SK-N-SH treated with all-trans-retinoic acid at 6 μM for 48 hours (cell line): Measurements from ENCODE around the gene ACOX3.

Experiments used
- ATAC-seq: fragments of 200-7000 bp; cut with Tn5 transposase; 3 replicates; pipeline ENCODE4 v1.9.1; 2020; ENCODE audit warnings: mild to moderate bottlenecking, moderate library complexity
- CREB5 ChIP-seq: fragments of 250-450 bp; sonication (Bioruptor Pico); IDR thresholded peaks from 2 replicates; pipeline ENCODE4 v1.5.1; 2020; ENCODE audit warnings: low read depth, mild to moderate bottlenecking, moderate library complexity
- CSDC2 ChIP-seq: fragments of 250-450 bp; sonication (Bioruptor Pico); IDR thresholded peaks from 2 replicates; pipeline ENCODE4 v1.5.0; 2020; ENCODE audit warnings: mild to moderate bottlenecking, moderate library complexity
- ESRRG ChIP-seq: fragments of 250-450 bp; sonication (Bioruptor Pico); IDR thresholded peaks from 2 replicates; pipeline ENCODE4 v1.6.1; 2021; ENCODE audit warnings: mild to moderate bottlenecking
- GLIS3 ChIP-seq: fragments of 250-450 bp; sonication (Bioruptor Pico); IDR thresholded peaks from 2 replicates; pipeline ENCODE4 v1.5.0; 2020; ENCODE audit warnings: mild to moderate bottlenecking, moderate library complexity
- ISL1 ChIP-seq: fragments of 250-450 bp; sonication (Bioruptor Pico); IDR thresholded peaks from 2 replicates; pipeline ENCODE4 v2.1.2; 2022; ENCODE audit warnings: mild to moderate bottlenecking, moderate library complexity
- OSR1 ChIP-seq: fragments of 250-450 bp; sonication (Bioruptor Pico); IDR thresholded peaks from 2 replicates; pipeline ENCODE4 v1.8.0; 2022; ENCODE audit warnings: moderate library complexity, mild to moderate bottlenecking, inconsistent platforms
- PPARA ChIP-seq: fragments of 250-450 bp; sonication (Bioruptor Pico); IDR thresholded peaks from 2 replicates; pipeline ENCODE4 v1.5.0; 2020; ENCODE audit warnings: mild to moderate bottlenecking, borderline replicate concordance
- RARB ChIP-seq: fragments of 250-450 bp; sonication (Bioruptor Pico); IDR thresholded peaks from 2 replicates; pipeline ENCODE4 v1.8.0; 2021; ENCODE audit warnings: mild to moderate bottlenecking, moderate library complexity
- TCF4 ChIP-seq: fragments of 250-450 bp; sonication (Bioruptor Pico); IDR thresholded peaks from 2 replicates; pipeline ENCODE4 v1.8.0; 2021; ENCODE audit warnings: mild to moderate bottlenecking, moderate library complexity, borderline replicate concordance
- TOX ChIP-seq: fragments of 250-450 bp; sonication (Bioruptor Pico); IDR thresholded peaks from 2 replicates; pipeline ENCODE4 v1.8.0; 2021; ENCODE audit warnings: mild to moderate bottlenecking, moderate library complexity, borderline replicate concordance
- ZC3H10 ChIP-seq: fragments of 250-450 bp; sonication (Bioruptor Pico); IDR thresholded peaks from 2 replicates; pipeline ENCODE4 v1.5.1; 2021; ENCODE audit warnings: mild to moderate bottlenecking, moderate library complexity
- ZFP3 ChIP-seq: fragments of 250-450 bp; sonication (Bioruptor Pico); IDR thresholded peaks from 2 replicates; pipeline ENCODE4 v1.5.0; 2020; ENCODE audit warnings: mild to moderate bottlenecking, moderate library complexity
- ZNF565 ChIP-seq: fragments of 450-650 bp; formaldehyde crosslinking; conservative IDR thresholded peaks from 2 replicates; pipeline ENCODE4 v1.5.0; 2020; ENCODE audit warnings: low read depth, mild to moderate bottlenecking, moderate library complexity
- ZNF70 ChIP-seq: fragments of 450-650 bp; formaldehyde crosslinking; IDR thresholded peaks from 2 replicates; pipeline ENCODE4 v1.5.0; 2020; ENCODE audit warnings: mild to moderate bottlenecking, moderate library complexity
- ZNF8 ChIP-seq: fragments of 450-650 bp; formaldehyde crosslinking; IDR thresholded peaks from 2 replicates; pipeline ENCODE4 v1.5.0; 2020; ENCODE audit warnings: mild to moderate bottlenecking, moderate library complexity
- TF ChIP-seq, protein P1 (sequence below): fragments of 250-450 bp; sonication (Bioruptor Pico); IDR thresholded peaks from 2 replicates; pipeline ENCODE4 v1.5.1; 2021; ENCODE audit warnings: mild to moderate bottlenecking, moderate library complexity
- TF ChIP-seq, protein P2 (sequence below): fragments of 250-450 bp; sonication (Bioruptor Pico); IDR thresholded peaks from 2 replicates; pipeline ENCODE4 v1.8.0; 2021; ENCODE audit warnings: low read depth, mild to moderate bottlenecking, moderate library complexity, borderline replicate concordance
- TF ChIP-seq, protein P3 (sequence below): fragments of 250-450 bp; sonication (Bioruptor Pico); IDR thresholded peaks from 2 replicates; pipeline ENCODE4 v1.8.0; 2020; ENCODE audit warnings: mild to moderate bottlenecking, moderate library complexity, borderline replicate concordance

ACOX3 gene

GRCh38 chr4:8330821-8331574 lies 109.5 kb downstream of the ACOX3 start (continued):
- no peak for TF ChIP-seq OSR1 (CRISPR knock-in tag)
- no peak for TF ChIP-seq TCF4 (CRISPR knock-in tag)
- no peak for TF ChIP-seq GLIS3 (CRISPR knock-in tag)
- TF ChIP-seq RARB (CRISPR knock-in tag): no peak
- TF ChIP-seq, protein P1, sequence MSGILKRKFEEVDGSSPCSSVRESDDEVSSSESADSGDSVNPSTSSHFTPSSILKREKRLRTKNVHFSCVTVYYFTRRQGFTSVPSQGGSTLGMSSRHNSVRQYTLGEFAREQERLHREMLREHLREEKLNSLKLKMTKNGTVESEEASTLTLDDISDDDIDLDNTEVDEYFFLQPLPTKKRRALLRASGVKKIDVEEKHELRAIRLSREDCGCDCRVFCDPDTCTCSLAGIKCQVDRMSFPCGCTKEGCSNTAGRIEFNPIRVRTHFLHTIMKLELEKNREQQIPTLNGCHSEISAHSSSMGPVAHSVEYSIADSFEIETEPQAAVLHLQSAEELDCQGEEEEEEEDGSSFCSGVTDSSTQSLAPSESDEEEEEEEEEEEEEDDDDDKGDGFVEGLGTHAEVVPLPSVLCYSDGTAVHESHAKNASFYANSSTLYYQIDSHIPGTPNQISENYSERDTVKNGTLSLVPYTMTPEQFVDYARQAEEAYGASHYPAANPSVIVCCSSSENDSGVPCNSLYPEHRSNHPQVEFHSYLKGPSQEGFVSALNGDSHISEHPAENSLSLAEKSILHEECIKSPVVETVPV: no peak
- TF ChIP-seq ESRRG (CRISPR knock-in tag): no peak
- no peak for TF ChIP-seq ISL1
- TF ChIP-seq ZC3H10 (CRISPR knock-in tag): no peak
- TF ChIP-seq, protein P2, sequence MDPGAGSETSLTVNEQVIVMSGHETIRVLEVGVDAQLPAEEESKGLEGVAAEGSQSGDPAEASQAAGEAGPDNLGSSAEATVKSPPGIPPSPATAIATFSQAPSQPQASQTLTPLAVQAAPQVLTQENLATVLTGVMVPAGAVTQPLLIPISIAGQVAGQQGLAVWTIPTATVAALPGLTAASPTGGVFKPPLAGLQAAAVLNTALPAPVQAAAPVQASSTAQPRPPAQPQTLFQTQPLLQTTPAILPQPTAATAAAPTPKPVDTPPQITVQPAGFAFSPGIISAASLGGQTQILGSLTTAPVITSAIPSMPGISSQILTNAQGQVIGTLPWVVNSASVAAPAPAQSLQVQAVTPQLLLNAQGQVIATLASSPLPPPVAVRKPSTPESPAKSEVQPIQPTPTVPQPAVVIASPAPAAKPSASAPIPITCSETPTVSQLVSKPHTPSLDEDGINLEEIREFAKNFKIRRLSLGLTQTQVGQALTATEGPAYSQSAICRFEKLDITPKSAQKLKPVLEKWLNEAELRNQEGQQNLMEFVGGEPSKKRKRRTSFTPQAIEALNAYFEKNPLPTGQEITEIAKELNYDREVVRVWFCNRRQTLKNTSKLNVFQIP (CRISPR knock-in tag): no peak
- TF ChIP-seq TOX (CRISPR knock-in tag): no peak

GRCh38 chr4:8329859-8330761 lies 110.4 kb downstream of the ACOX3 start:
- TF ChIP-seq, protein P1: no peak
- TF ChIP-seq ZC3H10 (CRISPR knock-in tag): no peak
- no peak for ATAC-seq

- ATAC-seq: no peak
- TF ChIP-seq ZNF8 (CRISPR knock-in tag): no peak
- no peak for TF ChIP-seq CSDC2 (CRISPR knock-in tag)
- TF ChIP-seq GLIS3 (CRISPR knock-in tag): no peak
- no peak for TF ChIP-seq PPARA
- no peak for TF ChIP-seq ZFP3 (CRISPR knock-in tag)
- TF ChIP-seq, protein P1: no peak
- TF ChIP-seq ZNF565: no peak
- no peak for TF ChIP-seq ZNF70 (CRISPR knock-in tag)
- no peak for TF ChIP-seq OSR1 (CRISPR knock-in tag)
- TF ChIP-seq, protein P2 (CRISPR knock-in tag): no peak
- TF ChIP-seq, protein P3, sequence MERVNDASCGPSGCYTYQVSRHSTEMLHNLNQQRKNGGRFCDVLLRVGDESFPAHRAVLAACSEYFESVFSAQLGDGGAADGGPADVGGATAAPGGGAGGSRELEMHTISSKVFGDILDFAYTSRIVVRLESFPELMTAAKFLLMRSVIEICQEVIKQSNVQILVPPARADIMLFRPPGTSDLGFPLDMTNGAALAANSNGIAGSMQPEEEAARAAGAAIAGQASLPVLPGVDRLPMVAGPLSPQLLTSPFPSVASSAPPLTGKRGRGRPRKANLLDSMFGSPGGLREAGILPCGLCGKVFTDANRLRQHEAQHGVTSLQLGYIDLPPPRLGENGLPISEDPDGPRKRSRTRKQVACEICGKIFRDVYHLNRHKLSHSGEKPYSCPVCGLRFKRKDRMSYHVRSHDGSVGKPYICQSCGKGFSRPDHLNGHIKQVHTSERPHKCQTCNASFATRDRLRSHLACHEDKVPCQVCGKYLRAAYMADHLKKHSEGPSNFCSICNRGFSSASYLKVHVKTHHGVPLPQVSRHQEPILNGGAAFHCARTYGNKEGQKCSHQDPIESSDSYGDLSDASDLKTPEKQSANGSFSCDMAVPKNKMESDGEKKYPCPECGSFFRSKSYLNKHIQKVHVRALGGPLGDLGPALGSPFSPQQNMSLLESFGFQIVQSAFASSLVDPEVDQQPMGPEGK (CRISPR knock-in tag): no peak
- TF ChIP-seq CREB5 (CRISPR knock-in tag): no peak
- TF ChIP-seq RARB (CRISPR knock-in tag): no peak
- no peak for TF ChIP-seq TCF4 (CRISPR knock-in tag)
- TF ChIP-seq, all 23 proteins: peak for 0
Observed at GRCh38 chr4:8329560-8329858, 111.0 kb downstream of the ACOX3 start.
